ENCODE data around the gene THPO.

GRCh38 chr3:184384856-184385422 lies 6.9 kb upstream of the THPO start:
- no peak for TF ChIP-seq CTCF (IDR thresholded peaks at IDR 0.05; ENCODE audit: extremely low read depth in 1 of 2, insufficient read depth in 1 of 2, low read depth in 1 of 2, low read length in 2 of 2)
- TF ChIP-seq POLR2A (IDR thresholded peaks at IDR 0.05; ENCODE audit: low read depth, low read length) = no peak
- TF ChIP-seq JUN (IDR thresholded peaks at IDR 0.05; ENCODE audit: borderline replicate concordance, insufficient read depth, insufficient read length, low read depth) = no peak
- TF ChIP-seq EZH2 (IDR thresholded peaks at IDR 0.05; ENCODE audit: borderline replicate concordance, low read depth, low read length, severe bottlenecking) = no peak
- no peak for TF ChIP-seq MYC (IDR thresholded peaks at IDR 0.05; ENCODE audit: low read depth, low read length)
- TF ChIP-seq MAX (IDR thresholded peaks at IDR 0.05; ENCODE audit: insufficient read depth, insufficient read length) = no peak
- TF ChIP-seq POLR2AphosphoS5 (IDR thresholded peaks at IDR 0.05; ENCODE audit: insufficient read depth, low read depth, low read length) = no peak

Measured in endothelial cell of umbilical vein (primary cell).